Motor neuron (in vitro differentiated cells): ENCODE results near the gene MCMBP. TPM values are rescaled to one million over a fixed set of nuclear protein-coding genes. Genes with fewer than 3 reads are reported as not detected.

Experiments used
- ATAC-seq, 8 experiments: fragments of 200-7000 bp; cut with Tn5 transposase; replicated peaks in 6 of 8; 2 replicates each; pipeline ENCODE4 v1.8.0; 2021; ENCODE audit warnings: mild to moderate bottlenecking in 8 of 8, moderate library complexity in 8 of 8
- H3K27ac ChIP-seq, 2 donors: fragments of 250-450 bp; sonication (Bioruptor Pico); 2 replicates each; pipeline ENCODE4 v1.9.0; 2021; ENCODE audit warnings: antibody characterized with exemption in 2 of 2, mild to moderate bottlenecking in 2 of 2, moderate library complexity in 1 of 2
- H3K4me1 ChIP-seq, 2 donors: fragments of 250-450 bp; sonication (Bioruptor Pico); replicated peaks in 1 of 2; 2 replicates each; pipeline ENCODE4 v1.6.1; 2021; ENCODE audit warnings: antibody characterized with exemption in 2 of 2, mild to moderate bottlenecking in 2 of 2, moderate library complexity in 1 of 2
- H3K4me3 ChIP-seq, 5 donors: fragments of 250-450 bp; sonication (Bioruptor Pico); 2 replicates each; pipeline ENCODE4 v1.9.0; 2021; ENCODE audit warnings: antibody characterized with exemption in 5 of 5, mild to moderate bottlenecking in 5 of 5, moderate library complexity in 4 of 5
- WGBS, 10 experiments: fragments of 450-650 bp; shearing (Covaris generic); methylation state at CpG; one replicate each; pipeline ENCODE4 v1.0.0; 2022; 5-methylcytosine and 5-hydroxymethylcytosine counted together
- in situ Hi-C, 9 experiments: fragments of 400-800 bp; cut with MboI; loops; one replicate each; pipeline ENCODE4 v1.15.0; 2021; ENCODE audit warnings: low sequenced_read_pairs in 9 of 9, low pct_unique_long_range_greater_than_20kb in 2 of 9; ENCODE audit not compliant: unreplicated experiment in 9 of 9
- total RNA-seq, 8 experiments: library from RNA; unstranded; fragments of 300-600 nt; gene quantifications; 2 replicates each; pipeline versions ENCODE4 v1.2.3 to v1.2.4, GENCODE V29; 2022

MCMBP gene
- total RNA-seq, 8 experiments from 2014 or later, result 27.2 to 60.8 (median 33.0) TPM

GRCh38 chr10:119786117-119786769, 86.4 kb downstream of the MCMBP start:
- in situ Hi-C loops, result no loop called here
- H3K4me3 ChIP-seq, result no peak overlapping the region
- peak in 1 of 8 experiments; percentile 65 for ATAC-seq

GRCh38 chr10:119784340-119785067, 88.1 kb downstream of the MCMBP start:
- WGBS, 10 experiments, result 29 to 100% (median 83%) methylated on average over 2 to 7 of the region's 7 CpGs
- in situ Hi-C loops, result no loop called here
- peak in 5 of 8 experiments; percentile 26 to 93 (median 57) for ATAC-seq
- Histone ChIP-seq H3K4me3 (no peak overlapping the region), H3K4me1 (no peaks in the 10 kb centered on the region), H3K27ac (no peak overlapping the region)

More at GRCh38 chr10:119786117-119786769, 86.4 kb downstream of the MCMBP start:
- 62 to 100% (median 87%) methylated on average over 1 to 5 of the region's 5 CpGs for WGBS, 10 experiments
- Histone ChIP-seq H3K27ac (no peak overlapping the region), H3K4me1 (no peaks in the 10 kb centered on the region)

DNA sequence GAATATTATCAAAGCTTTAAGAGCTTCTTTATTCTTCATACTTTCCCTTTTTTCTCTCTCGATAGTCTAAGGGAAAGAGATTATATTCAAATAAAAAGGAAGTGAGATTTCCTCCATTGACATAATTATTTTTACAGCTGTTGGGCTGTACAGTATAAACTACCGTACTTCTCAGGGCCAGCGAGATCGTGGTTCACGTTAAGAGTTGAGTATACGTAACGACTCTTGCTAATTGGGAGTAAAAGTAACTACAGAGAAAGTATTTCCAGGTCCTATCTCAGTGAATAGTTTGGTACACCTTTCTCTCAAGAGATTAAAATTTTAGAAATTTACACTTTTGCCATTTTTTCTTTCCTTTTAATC, 89.0 kb downstream of the MCMBP start:
- Histone ChIP-seq H3K4me3 (no peak overlapping the region), H3K27ac (no peak overlapping the region), H3K4me1 (no peaks in the 10 kb centered on the region)
- ATAC-seq, result no peak
- 82 to 100% (median 96%) methylated on average over 4 to 7 of the region's 7 CpGs for WGBS, 10 experiments
- in situ Hi-C loops, result no loop called here

GRCh38 chr10:119782981-119783664, 89.5 kb downstream of the MCMBP start:
- ATAC-seq, result no peak
- Histone ChIP-seq H3K27ac (no peak overlapping the region), H3K4me1 (no peaks in the 10 kb centered on the region), H3K4me3 (no peak overlapping the region)
- in situ Hi-C loops, result no loop called here
- 23 to 100% (median 78%) methylated on average over 1 to 4 of the region's 4 CpGs for WGBS, 10 experiments

DNA sequence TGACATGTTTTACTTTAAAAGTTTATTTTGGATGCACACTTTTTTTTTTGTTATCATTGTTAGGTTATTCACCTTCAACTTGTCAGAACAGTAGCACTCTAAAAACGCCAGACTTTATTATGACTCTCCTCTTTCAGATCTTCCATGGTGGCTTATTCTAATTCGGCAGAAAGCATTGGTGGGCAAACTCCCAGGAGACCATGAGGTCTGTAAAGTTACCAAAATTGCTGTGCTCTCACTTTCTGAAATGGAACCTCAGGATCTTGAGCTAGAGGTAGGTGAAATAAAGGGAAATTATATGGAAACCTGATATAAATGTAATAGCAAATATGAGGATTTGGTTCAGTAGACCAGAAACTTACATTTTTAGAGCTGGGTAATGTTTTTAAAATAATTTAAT, 91.1 kb downstream of the MCMBP start:
- WGBS, 10 experiments, result 71 to 100% (median 88%) methylated on average over 1 to 2 of the region's 2 CpGs

DNA sequence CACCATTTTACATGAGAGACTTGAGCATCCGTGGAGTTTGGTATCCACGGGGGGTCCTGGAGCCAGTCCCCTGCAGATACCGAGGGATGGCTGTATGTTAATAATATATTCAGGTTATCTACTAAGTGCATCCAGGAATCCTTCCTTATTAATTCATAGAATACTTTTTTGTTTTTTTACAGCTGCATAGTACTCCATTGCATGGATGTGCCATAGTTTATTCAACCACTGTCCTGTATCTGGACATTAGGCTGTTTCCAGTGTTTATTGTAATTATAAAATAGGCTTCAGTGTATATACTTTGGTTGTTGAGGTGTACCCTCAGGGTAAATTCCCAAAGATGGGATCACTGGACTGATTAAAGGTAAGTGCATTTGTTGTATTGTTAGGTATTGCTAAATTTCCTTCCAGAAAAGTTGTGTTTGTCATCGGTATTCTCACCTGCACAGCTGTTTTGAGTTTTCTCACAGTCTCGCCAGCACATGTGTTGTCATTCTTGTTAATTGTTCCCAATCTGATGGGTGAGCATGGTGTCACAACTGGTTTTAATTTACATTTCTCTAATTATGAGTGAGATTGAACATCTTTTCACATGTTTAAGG, 91.7 kb downstream of the MCMBP start:
- H3K4me1 ChIP-seq, result no peaks in the 10 kb centered on the region
- ATAC-seq, result no peak
- 87 to 100% (median 93%) methylated on average over 1 to 5 of the region's 5 CpGs for WGBS, 10 experiments
- no peak overlapping the region for H3K27ac ChIP-seq
- H3K4me3 ChIP-seq, result no peak overlapping the region
- in situ Hi-C loops, result no loop called here

More for the DNA sequence above, 91.1 kb downstream of the MCMBP start:
- Histone ChIP-seq H3K4me3 (no peak overlapping the region), H3K27ac (no peak overlapping the region), H3K4me1 (no peaks in the 10 kb centered on the region)
- in situ Hi-C loops, result no loop called here
- ATAC-seq, result no peak

Other genes starting within 250 kb of the MCMBP start
- 10 to 100 TPM in 5 of 8 experiments, 1 to 10 TPM in 3; 3.2 to 30.3 (median 17.4) TPM for gene BAG3, start 221.5 kb downstream of the MCMBP start, total RNA-seq
- 100 to 1,000 TPM in 3 of 8 experiments, 10 to 100 TPM in 2, 1 to 10 TPM in 3; 5.1 to 119 (median 59.5) TPM for gene INPP5F, start 146.8 kb downstream of the MCMBP start, total RNA-seq
- 10 to 100 TPM; 24.2 to 53.5 (median 39.5) TPM for gene SEC23IP, start 19.9 kb upstream of the MCMBP start, total RNA-seq